ENCODE results near the gene SLC29A3. TPM values are rescaled to one million over a fixed set of nuclear protein-coding genes. Genes with fewer than 3 reads are reported as not detected.

The SLC29A3 gene
- total RNA-seq, 1 experiment from 2014 or later = 9.2 TPM

DNA sequence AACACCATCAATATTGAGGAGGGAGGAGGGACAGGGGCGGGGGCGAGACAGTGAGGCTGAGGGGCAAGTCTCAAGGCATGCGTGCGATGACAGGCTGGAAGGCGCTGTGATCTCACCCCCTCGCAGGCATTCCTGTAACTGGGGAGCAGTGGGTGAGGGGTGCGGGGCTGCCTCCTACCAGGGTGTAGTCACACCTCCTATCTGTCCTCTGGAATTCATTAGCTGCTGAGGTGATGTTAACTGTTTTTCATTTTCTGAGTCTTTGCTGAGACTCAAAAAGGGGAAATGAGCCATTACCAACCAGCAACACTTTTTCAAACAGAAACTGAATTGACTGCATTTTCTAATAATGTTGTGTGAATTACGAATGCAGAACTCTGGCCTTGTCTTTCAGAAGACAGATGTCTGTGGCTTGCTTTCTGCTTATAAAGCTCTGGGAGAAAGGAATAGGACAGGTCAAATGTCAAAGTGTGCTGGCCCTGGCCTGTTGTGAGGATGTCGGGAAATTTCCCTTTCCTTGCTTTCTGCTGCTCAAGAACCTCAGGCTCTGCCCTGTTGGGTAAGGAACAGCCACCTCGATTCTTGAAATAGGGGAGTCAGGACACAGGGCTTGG is 53.9 kb downstream of the SLC29A3 start:
- Histone ChIP-seq H3K9ac (ENCODE audit: extremely low read depth, insufficient read length, low read length) (no peak overlapping the region), H2AK5ac (ENCODE audit: insufficient read length, low read length) (no peak overlapping the region), H3K18ac (ENCODE audit: insufficient read length, low read depth, low read length) (no peak overlapping the region), H4K91ac (ENCODE audit: insufficient read length, low read depth, low read length) (no peak overlapping the region), H4K20me1 (ENCODE audit: control insufficient read depth, insufficient read depth, insufficient read length) (no peaks in the 10 kb centered on the region), H3K4me1 (ENCODE audit: insufficient read depth, low read length) (no peaks in the 10 kb centered on the region), H3K4ac (ENCODE audit: low read depth, low read length) (no peak overlapping the region), H3K27ac (ENCODE audit: insufficient read length, low read depth, low read length) (no peak overlapping the region), H3K9me3 (ENCODE audit: control insufficient read depth, low read depth, low read length) (no peaks in the 10 kb centered on the region), H3K23ac (ENCODE audit: insufficient read length, low read depth, low read length) (no peak overlapping the region), H2AFZ (ENCODE audit: low read length) (no peak overlapping the region), H3K56ac (ENCODE audit: insufficient read length, low read depth, low read length) (no peak overlapping the region), H2BK20ac (ENCODE audit: low read depth, low read length, poor library complexity, severe bottlenecking) (no peak overlapping the region), H2BK15ac (ENCODE audit: low read depth, low read length) (no peak overlapping the region), H2BK12ac (ENCODE audit: insufficient read length, low read depth, low read length) (no peak overlapping the region), H3K79me2 (ENCODE audit: insufficient read depth, low read length) (no peaks in the 10 kb centered on the region), H3K79me1 (ENCODE audit: insufficient read depth, low read depth, low read length, poor library complexity, severe bottlenecking) (no peaks in the 10 kb centered on the region), H2BK120ac (ENCODE audit: low read depth, low read length, poor library complexity, severe bottlenecking) (no peak overlapping the region), H3T11ph (ENCODE audit: low read length) (no peak overlapping the region), H4K8ac (replicated peaks; ENCODE audit: insufficient read length, low read depth, low read length) (no peak overlapping the region), H3K27me3 (ENCODE audit: insufficient read depth, low read length) (no peaks in the 10 kb centered on the region), H3K4me2 (ENCODE audit: insufficient read depth, insufficient read length, low read length) (no peak overlapping the region), H2BK5ac (ENCODE audit: insufficient read length, low read length) (no peak overlapping the region), H4K5ac (ENCODE audit: insufficient read length, low read depth, low read length) (no peak overlapping the region), H3K23me2 (ENCODE audit: insufficient read length, low read depth, low read length, poor library complexity, severe bottlenecking) (no peaks in the 10 kb centered on the region), H3K14ac (ENCODE audit: insufficient read depth, low read length) (no peak overlapping the region)
- Mint-ChIP-seq H3K27me3 (ENCODE audit: low read depth) (peaks cover 19% of the 10 kb centered on the region), H3K36me3 (ENCODE audit: insufficient read depth in 1 of 3, low read depth in 3 of 3) (no peaks in the 10 kb centered on the region), H3K9me3 (no peaks in the 10 kb centered on the region), H3K27ac (no peak overlapping the region; a peak in 1 of 7 replicates), H3K4me1 (peaks cover 4 to 5% of the 10 kb centered on the region in 2 experiments), H3K4me3 (no peak overlapping the region)
- no CpG with 5 or more reads among the region's 10 CpGs for WGBS (ENCODE audit: extremely low coverage, insufficient read length, low lambda C conversion rate)
- no peak for DNase-seq
- TF ChIP-seq, protein P1, sequence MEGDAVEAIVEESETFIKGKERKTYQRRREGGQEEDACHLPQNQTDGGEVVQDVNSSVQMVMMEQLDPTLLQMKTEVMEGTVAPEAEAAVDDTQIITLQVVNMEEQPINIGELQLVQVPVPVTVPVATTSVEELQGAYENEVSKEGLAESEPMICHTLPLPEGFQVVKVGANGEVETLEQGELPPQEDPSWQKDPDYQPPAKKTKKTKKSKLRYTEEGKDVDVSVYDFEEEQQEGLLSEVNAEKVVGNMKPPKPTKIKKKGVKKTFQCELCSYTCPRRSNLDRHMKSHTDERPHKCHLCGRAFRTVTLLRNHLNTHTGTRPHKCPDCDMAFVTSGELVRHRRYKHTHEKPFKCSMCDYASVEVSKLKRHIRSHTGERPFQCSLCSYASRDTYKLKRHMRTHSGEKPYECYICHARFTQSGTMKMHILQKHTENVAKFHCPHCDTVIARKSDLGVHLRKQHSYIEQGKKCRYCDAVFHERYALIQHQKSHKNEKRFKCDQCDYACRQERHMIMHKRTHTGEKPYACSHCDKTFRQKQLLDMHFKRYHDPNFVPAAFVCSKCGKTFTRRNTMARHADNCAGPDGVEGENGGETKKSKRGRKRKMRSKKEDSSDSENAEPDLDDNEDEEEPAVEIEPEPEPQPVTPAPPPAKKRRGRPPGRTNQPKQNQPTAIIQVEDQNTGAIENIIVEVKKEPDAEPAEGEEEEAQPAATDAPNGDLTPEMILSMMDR (conservative IDR thresholded peaks at IDR 0.05) = no peak

Measured in H9 (cell line).